Activated effector memory CD4-positive, alpha-beta T cell treated with Interleukin-2 at 50 U/mL for 16 hours (primary cell): ENCODE data around the gene INTU.
"Not testable (repeated sequence)": the region's sequence is repeated elsewhere in the genome, so short reads cannot be mapped to it uniquely, and the experiment has no call there.

ENCODE experiments used
- DNase-seq: peaks from one replicate; pipeline ENCODE4 v3.0.0-alpha.2; 2020

Gene INTU

DNA sequence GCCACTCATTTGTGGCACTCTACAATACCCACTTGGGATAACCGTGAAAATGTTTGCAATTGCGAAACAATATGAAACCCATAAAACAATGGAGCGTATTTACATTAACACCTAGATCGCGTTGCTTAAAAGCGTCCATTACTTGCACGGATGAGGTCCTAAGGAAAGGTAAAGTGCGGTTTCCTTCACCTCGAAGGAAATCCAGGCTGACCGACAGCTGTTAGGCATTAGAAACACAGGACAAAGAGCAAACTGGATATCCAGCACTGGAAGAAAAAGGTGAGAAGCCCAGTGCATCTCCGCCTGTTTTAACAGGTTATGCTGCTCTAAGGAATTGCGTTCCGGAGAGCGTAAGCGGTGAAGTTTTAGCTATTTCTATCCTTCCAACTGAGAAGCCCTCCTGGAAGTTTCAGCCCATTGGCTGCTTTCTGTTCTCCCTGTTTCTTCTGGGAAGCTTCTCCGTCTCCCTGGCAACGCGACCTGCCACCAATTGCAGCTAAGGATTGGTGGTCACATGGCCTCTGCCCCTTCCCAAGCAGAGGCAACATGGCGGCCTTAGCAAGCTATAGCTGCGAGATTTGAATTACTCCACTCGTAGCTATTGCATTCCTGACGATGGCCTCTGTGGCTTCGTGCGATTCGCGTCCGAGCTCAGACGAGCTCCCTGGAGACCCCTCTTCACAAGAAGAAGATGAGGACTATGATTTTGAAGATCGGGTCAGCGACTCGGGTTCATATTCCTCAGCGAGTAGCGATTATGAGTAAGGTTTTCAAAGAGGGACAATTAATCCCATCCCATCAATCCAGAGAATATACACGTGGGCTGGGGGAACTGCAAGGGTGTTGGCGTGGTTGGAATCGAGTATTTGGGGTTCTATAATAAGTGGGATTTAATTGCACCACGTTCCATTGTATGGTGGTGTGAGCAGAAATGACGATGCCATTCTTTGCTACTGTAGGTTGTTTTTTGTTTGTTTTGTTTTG is at the start of gene INTU:
Gene INTU, plus strand, starts transcription at position 538 of the 984 bp plus-strand sequence. Its CDS starts 78 bp downstream, at position 616.
- DNase-seq: no peak

DNA sequence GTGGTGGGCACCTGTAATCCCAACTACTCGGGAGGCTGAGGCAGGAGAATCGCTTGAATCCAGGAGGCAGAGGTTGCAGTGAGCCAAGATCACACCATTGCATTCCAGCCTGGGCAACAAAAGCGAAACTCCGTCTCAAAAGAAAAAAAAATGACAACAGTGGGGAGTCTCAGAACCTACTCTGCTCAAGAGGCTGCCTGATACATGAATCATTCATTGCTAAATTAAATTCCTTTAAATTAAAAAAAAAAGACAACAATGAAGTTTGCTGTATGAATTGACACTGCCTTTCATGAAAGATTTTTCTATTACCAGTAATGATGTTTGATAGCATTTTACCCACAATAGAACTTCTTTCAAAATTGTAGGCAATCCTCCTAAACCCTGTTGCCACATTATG is 46.3 kb upstream of the INTU start:
- DNase-seq: not testable (repeated sequence)

DNA sequence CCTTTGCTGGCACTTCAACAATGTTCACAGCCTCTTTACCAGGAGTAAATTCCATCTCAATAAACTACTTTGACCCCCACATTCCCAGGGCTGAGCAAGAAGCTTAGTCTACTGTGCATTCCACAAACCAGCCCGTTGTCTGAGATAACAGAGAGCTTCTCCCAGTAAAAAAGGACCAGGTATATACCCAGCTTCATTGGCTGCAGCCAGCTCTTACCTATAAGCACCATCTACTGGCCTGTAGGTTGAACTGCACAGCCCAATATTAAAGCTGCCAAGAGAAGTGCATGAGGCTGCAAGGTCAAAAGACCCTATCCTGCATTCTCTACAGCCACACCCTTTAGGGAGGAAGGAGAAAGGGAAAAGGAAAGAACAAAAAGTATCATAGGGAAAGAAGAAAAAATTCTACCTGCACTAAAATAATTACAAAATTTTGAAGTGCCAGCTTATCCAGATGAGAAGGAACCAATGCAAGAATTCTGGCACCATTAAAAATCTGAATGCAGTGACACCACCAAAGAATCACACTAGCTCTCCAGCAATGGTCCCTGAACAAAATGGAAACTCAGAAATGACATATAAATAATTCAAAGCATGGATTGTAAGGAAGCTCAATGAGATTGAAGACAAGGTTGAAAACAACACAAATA is 45.7 kb upstream of the INTU start:
- DNase-seq: no peak

DNA sequence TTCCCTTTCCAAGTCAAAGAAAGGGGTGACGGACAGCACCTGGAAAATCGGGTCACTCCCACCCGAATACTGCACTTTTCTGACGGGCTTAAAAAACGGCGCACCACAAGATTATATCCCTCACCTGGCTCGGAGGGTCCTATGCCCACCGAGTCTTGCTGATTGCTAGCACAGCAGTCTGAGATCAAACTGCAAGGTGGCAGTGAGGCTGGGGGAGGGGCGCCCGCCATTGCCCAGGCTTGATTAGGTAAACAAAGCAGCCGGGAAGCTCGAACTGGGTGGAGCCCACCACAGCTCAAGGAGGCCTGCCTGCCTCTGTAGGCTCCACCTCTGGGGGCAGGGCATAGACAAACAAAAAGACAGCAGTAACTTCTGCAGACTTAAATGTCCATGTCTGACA is 43.6 kb upstream of the INTU start:
- not testable (repeated sequence) for DNase-seq

GRCh38 chr4:127598656-127599055 is 34.1 kb upstream of the INTU start:
- DNase-seq: no peak

DNA sequence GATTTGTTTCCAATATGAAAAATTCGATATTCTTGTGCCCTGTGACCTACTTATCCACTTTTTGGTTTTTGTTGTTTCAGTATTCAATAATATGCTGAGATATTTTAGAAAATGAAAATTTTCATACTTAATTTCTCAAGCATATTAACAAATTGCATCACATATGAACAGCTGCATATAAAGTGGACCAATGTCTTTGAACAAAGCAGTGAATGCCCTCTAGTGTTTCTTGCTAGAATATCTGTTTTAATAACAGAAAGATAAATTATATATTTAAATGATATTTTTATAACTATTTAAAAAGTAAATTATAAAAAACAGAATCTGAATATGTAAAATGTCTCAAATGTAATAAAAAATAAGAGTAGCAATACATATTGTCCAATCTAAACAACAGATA is 31.7 kb upstream of the INTU start:
- no peak for DNase-seq

DNA sequence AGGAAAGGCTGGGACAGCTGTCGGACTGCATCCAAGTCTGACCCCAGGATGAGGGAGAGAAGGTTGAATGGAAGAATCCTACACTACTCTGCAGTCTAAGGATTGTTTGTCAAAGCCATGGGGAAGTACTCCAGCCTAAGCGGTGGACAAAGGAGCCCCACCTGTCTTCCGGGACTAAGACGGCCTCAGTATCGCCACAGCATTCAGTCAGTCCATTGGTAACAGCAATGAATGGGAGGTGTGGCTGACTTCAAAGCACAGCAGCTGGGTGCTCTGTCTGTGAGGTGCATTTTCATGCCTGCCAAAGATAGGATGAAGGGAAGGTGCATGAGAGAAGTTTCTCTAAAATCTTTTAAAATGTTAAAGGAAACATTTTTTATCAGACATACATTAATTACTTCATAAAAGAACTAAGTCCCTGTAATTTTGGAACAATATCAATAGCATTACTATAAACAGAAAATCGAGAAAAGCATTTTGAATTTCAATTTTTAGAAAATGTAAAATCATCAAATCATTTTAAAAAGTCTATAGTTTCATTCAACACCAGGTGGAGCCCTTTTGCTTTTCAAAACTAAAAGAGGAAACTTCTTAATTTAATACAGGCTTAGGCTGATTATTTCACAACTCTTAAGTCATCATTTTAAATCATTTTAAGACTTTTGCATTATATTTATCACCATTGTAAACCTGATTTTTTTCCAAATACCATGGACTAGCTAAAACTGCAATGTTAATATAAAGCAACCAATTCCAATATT is 27.6 kb upstream of the INTU start:
- DNase-seq: no peak

- no peak for DNase-seq
Observed at GRCh38 chr4:127606823-127607222, 25.9 kb upstream of the INTU start.

DNA sequence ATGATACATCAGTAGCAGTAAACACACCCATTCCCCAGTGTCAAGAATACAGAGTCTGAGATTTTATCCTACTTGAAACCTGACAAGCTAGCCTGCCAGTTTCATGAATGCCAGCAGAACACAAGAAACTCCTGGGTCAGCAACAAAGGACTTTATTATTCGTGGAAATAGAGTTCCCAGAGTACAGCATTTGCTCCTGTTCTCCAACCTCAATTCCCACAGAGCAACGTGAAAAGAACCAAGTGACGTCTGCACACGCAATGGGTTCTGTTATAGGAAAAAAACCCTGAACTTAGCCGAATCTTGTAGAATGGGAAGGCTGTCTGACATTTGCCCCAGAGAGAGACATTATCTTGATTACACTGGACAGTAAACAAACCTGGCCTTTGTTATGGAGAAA is 23.3 kb upstream of the INTU start:
- no peak for DNase-seq

- no peak for DNase-seq
Observed at GRCh38 chr4:127610488-127610887, 22.3 kb upstream of the INTU start.

GRCh38 chr4:127616898-127617297 is 15.9 kb upstream of the INTU start:
- no peak for DNase-seq

DNA sequence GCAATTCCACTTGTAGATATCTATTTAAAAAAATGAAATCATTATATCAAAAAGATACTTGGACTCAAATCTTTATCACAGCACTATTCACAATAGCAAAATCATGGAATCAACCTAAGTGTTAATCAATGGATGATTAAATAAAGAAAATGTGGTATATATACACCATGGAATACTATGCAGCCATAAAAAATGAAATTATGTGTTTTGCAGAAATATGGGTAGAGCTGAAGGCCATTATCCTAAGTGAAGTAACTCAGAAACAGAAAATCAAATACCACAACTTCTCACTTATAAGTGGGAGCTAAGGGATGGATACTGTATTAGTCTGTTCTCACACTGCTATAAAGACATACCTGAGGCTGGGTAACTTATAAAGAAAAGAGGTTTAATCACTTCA is 14.3 kb upstream of the INTU start:
- DNase-seq: no peak

GRCh38 chr4:127622621-127622920 is 10.2 kb upstream of the INTU start:
- DNase-seq: no peak

GRCh38 chr4:127622921-127623796 is 9.6 kb upstream of the INTU start:
- DNase-seq: no peak

DNA sequence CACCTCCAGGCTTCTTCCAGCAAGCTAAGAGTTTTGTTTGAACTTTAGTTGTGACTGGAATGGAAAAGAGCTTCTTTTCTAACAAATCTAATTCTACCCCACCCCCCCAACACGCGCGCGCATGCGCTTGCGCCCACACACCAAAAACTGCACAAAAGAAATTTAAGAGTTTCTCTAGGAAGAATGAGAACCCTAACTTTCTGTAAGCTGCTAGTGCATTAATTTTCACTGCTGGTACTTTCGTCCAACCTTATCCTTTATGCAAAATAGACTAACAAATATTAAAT is 9.0 kb upstream of the INTU start:
- no peak for DNase-seq

GRCh38 chr4:127624173-127624572 is 8.6 kb upstream of the INTU start:
- DNase-seq: no peak

DNA sequence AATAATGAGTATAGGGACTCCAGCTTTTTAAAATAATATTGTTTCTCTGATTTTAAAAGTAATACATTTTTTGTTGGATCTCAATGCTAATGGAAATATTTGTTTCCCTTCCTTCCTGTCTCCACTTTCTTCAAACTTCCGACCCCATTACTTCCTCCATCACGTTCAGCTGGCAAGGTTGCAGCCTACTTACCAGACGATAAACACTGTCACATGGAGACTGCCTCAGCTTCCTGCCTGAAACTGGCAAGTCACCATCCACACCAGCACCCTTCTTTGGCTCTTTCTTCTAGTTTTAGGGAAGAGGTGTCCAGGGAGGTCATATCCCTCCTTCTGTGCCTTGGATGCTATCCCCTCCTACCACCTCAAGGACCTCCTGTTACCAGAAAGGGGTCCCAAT is 3.4 kb upstream of the INTU start:
- DNase-seq: no peak

GRCh38 chr4:127630152-127630551 is 2.6 kb upstream of the INTU start:
- DNase-seq: no peak

DNA sequence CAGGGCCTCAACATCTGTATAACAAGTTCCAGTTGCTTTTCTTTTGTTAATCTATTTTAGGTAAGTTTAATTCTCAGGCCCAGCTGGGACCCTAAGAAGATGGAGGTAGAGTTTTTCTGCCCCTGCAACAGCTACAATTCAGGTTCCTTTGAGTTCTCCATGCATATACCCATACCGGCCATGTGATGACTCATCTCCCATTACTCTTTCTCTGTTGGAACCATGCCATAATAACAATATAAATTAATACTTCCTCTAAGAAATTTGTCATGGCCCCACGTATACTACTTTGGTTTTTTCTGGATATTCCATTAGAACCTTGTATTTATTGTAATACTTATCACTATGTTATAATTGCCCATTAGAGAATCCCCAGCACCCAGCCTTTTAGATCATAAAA is 1.3 kb upstream of the INTU start:
- DNase-seq: no peak

DNA sequence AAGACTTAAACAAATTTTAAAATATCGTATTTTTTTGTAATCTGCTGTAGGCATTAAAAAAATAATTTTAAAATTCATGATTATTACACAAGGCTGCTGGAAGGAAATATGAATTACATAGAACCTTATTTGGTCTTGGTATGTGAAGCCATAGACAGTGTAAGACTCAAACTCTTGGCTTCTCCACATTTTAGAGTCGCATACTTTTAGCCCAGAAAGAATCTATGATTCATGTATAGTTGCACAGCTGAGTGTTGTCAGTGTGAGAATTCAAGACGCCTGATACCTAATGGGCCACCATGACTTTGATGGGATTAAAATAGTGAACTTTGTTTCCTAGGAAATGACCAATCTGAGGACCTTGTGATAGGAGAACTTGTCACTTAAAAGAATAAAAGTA is 1.4 kb downstream of the INTU start:
- no peak for DNase-seq

DNA sequence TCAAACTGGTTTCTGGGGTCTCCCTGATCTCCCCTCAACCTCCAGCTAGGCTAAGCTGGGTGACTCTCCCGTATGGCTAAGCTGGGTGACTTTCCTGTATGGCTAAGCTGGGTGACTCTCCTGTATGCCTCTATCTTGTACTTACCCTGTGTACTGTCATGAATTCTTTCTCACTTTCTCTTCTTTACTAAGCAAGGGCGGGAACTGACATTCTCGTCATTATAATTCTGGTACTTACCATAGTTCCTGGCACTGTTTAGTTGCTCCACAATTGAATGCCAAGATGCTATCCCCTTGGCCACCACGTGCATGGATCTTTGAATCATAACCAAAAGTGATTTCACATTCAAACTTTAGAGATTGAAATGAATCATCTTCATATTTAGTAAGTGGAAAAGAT is 8.8 kb downstream of the INTU start:
- DNase-seq: no peak

DNA sequence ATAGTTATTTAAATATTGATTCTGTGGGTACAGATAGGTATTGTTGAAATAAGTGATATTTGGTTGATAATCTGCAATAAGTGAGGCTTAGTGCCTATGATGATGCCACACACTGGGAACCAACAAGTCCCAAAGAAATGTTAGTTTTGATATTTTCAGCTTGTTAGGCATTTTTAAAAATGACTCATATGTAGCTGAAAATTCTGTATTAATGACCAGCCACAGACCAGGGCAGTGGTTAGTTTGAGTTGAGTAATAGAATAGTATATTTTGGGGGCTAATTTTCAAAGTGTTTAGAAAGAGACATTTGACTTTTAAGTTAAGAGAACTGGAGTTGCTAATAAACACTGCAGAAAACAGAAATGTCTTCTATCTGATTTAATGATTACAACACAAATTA is 9.4 kb downstream of the INTU start:
- no peak for DNase-seq

GRCh38 chr4:127643791-127644190 is 11.0 kb downstream of the INTU start:
- DNase-seq: no peak
